Lung (tissue), 12 donors: Measurements from ENCODE around the gene RNF225. TPM values are rescaled to one million over a fixed set of nuclear protein-coding genes. Genes with fewer than 3 reads are reported as not detected.
"Not testable (repeated sequence)": the region's sequence is repeated elsewhere in the genome, so short reads cannot be mapped to it uniquely, and the experiment has no call there.

Source experiments
- ATAC-seq: fragments of 200-7000 bp; cut with Tn5 transposase; one replicate; pipeline ENCODE4 v1.9.1; 2020; ENCODE audit warnings: moderate number of reproducible peaks; ENCODE audit not compliant: insufficient read depth, low FRiP score
- DNase-seq, 3 donors: peaks; one replicate each; pipeline ENCODE4 v3.0.0-alpha.2; 2013 to 2017
- H3K27ac ChIP-seq, 2 donors: one replicate each; pipeline ENCODE4 v1.5.1; 2013; ENCODE audit warnings: mild to moderate bottlenecking in 2 of 2, moderate library complexity in 2 of 2, control low read depth in 1 of 2, inconsistent platforms in 1 of 2, low read depth in 1 of 2, low read length in 1 of 2
- H3K27me3 ChIP-seq, 3 donors: one replicate each; pipeline ENCODE4 v1.5.1; 2013; ENCODE audit warnings: low read length in 2 of 3; ENCODE audit not compliant: control insufficient read depth in 3 of 3, insufficient read depth in 3 of 3
- H3K36me3 ChIP-seq, 4 donors: one replicate each; pipeline ENCODE4 v1.5.1; 2013; ENCODE audit warnings: low read length in 4 of 4, mild to moderate bottlenecking in 1 of 4, moderate library complexity in 1 of 4; ENCODE audit not compliant: control insufficient read depth in 4 of 4, insufficient read depth in 4 of 4
- H3K4me1 ChIP-seq, 5 donors: one replicate each; pipeline ENCODE4 v1.5.1; 2013; ENCODE audit warnings: low read length in 5 of 5, mild to moderate bottlenecking in 2 of 5, moderate library complexity in 1 of 5; ENCODE audit not compliant: control insufficient read depth in 5 of 5, insufficient read depth in 5 of 5
- H3K4me3 ChIP-seq: one replicate; pipeline ENCODE4 v1.5.1; 2013; ENCODE audit warnings: mild to moderate bottlenecking, control low read depth, moderate library complexity
- H3K9ac ChIP-seq, 2 donors: one replicate each; pipeline ENCODE4 v1.5.1; 2013; ENCODE audit warnings: low read length in 2 of 2, control low read depth in 1 of 2; ENCODE audit not compliant: insufficient read depth in 1 of 2
- H3K9me3 ChIP-seq, 4 donors: one replicate each; pipeline ENCODE4 v1.5.1; 2013; ENCODE audit warnings: low read length in 3 of 4, mild to moderate bottlenecking in 1 of 4, moderate library complexity in 1 of 4; ENCODE audit not compliant: control insufficient read depth in 4 of 4, insufficient read depth in 3 of 4
- CTCF ChIP-seq: IDR thresholded peaks from 2 replicates; pipeline ENCODE4 v1.5.1; 2012; ENCODE audit warnings: mild to moderate bottlenecking; ENCODE audit errors: control extremely low read depth, extremely low read depth
- WGBS, 2 donors: extraction: QIAGEN DNeasy Blood & Tissue Kit; methylation state at CpG; one replicate each; pipeline ENCODE4 v1.1.7; 2013; 5-methylcytosine and 5-hydroxymethylcytosine counted together
- polyA plus RNA-seq, 2 donors: library from polyadenylated mRNA; stranded (reverse); fragments of 200-250 nt; gene quantifications; one replicate each; pipeline ENCODE4 v1.2.1, GENCODE V29; 2013
- total RNA-seq, 2 donors: library from RNA; depleted of rRNA in 1 of 2; stranded (reverse); fragments of >200 nt in 1 of 2; gene quantifications; one replicate each; pipeline ENCODE4 v1.2.1, GENCODE V29; 2014 to 2021
- donor health status: control.
- donor health status: control.
- donor health status: Bipolar disorder and iron deficiency.
- donor health status: healthy.
- donor health status: DM: yes; HTN: yes; CAD: no.

Gene RNF225
- total and polyA plus RNA-seq, 4 donors, result 0.14 to 1.5 (median 0.26) TPM; not detected in 1

- ATAC-seq (peak; percentile 65), DNase-seq (no peak)
- H3K27me3 ChIP-seq, result no peaks in the 10 kb centered on the region
- H3K36me3 ChIP-seq, result peaks cover 0 to 5% (median 0%) of the 10 kb centered on the region in 4 donors
- H3K4me1 ChIP-seq, result peaks cover 0 to 7% (median 0%) of the 10 kb centered on the region in 5 donors
- H3K4me3 ChIP-seq, result no peak overlapping the region
- 59 to 78% methylated on average over 15 of the region's 15 CpGs for WGBS, 2 donors
- TF ChIP-seq CTCF, result no peak
- H3K27ac ChIP-seq, result peak overlapping the region in 1 of 2 donors; percentile 2
- no peak overlapping the region for H3K9ac ChIP-seq
- H3K9me3 ChIP-seq, result peaks cover 0 to 2% (median 0%) of the 10 kb centered on the region in 4 donors
These were observed 22.9 kb upstream of the RNF225 start for GRCh38 chr19:58372311-58373133.

- Histone ChIP-seq H3K9me3 (peaks cover 0 to 2% (median 0%) of the 10 kb centered on the region in 4 donors), H3K27ac (no peak overlapping the region), H3K4me3 (no peak overlapping the region), H3K4me1 (peaks cover 0 to 7% (median 0%) of the 10 kb centered on the region in 5 donors), H3K9ac (no peak overlapping the region), H3K27me3 (no peaks in the 10 kb centered on the region), H3K36me3 (peaks cover 0 to 3% (median 0%) of the 10 kb centered on the region in 4 donors)
- DNase-seq, result no peak
- no peak for ATAC-seq
- TF ChIP-seq CTCF, result no peak
- 73 to 81% methylated on average over 4 of the region's 4 CpGs for WGBS, 2 donors
These were observed 21.3 kb upstream of the RNF225 start for GRCh38 chr19:58374200-58374599.

GRCh38 chr19:58376724-58377123 is 18.7 kb upstream of the RNF225 start:
- not testable (repeated sequence) for H3K36me3 ChIP-seq, ATAC-seq, H3K9me3 ChIP-seq, H3K9ac ChIP-seq, H3K27ac ChIP-seq, DNase-seq, H3K27me3 ChIP-seq, H3K4me3 ChIP-seq
- WGBS, 2 donors, result 86 to 88% methylated on average over 7 of the region's 7 CpGs
- H3K4me1 ChIP-seq, result peaks cover 0 to 17% (median 8%) of the 10 kb centered on the region in 5 donors

GRCh38 chr19:58379246-58379645 is 16.2 kb upstream of the RNF225 start:
- no peaks in the 10 kb centered on the region for H3K36me3 ChIP-seq
- H3K9ac ChIP-seq, result no peak overlapping the region
- whole genome bisulfite sequencing, 2 donors, result 94% methylated on average over 6 of the region's 6 CpGs
- H3K4me3 ChIP-seq, result no peak overlapping the region
- ATAC-seq, result no peak
- no peak for TF ChIP-seq CTCF
- H3K4me1 ChIP-seq, result peaks cover 0 to 20% (median 8%) of the 10 kb centered on the region in 5 donors
- no peaks in the 10 kb centered on the region for H3K9me3 ChIP-seq
- no peaks in the 10 kb centered on the region for H3K27me3 ChIP-seq
- H3K27ac ChIP-seq, result no peak overlapping the region
- no peak for DNase-seq
